Transverse colon (tissue), 3 donors: ENCODE measurements around the gene FAM135A.
A peak's percentile ranks its signal among the peaks of the same experiment; 100 is the strongest.

Source experiments
- CTCF ChIP-seq, 5 experiments: fragments of 200-600 bp in 3 of 5; fragments of 450-650 bp in 2 of 5; sonication (generic) in 3 of 5; IDR thresholded peaks; 1 replicate in 2 of 5; 2 replicates in 3 of 5; pipeline ENCODE4 v1.5.1; 2016 to 2017; ENCODE audit warnings: antibody characterized with exemption in 5 of 5, inconsistent platforms in 3 of 5, mild to moderate bottlenecking in 2 of 5, moderate library complexity in 1 of 5
- EP300 ChIP-seq: sonication (generic); formaldehyde crosslinking; IDR thresholded peaks from one replicate; pipeline ENCODE4 v1.6.1; 2017; ENCODE audit warnings: antibody characterized with exemption, low read depth
- POLR2A ChIP-seq: fragments of 450-650 bp; IDR thresholded peaks from one replicate; pipeline ENCODE4 v1.6.1; 2016; ENCODE audit warnings: antibody characterized with exemption, mild to moderate bottlenecking, moderate library complexity

GRCh38 chr6:70413114-70413991, at the start of gene FAM135A:
- TF ChIP-seq POLR2A (peak; percentile 85), CTCF (IDR thresholded peaks at IDR 0.05) (no peak), EP300 (no peak)
